Calu3 (cell line): ENCODE measurements around the gene REXO1. TPM values are rescaled to one million over a fixed set of nuclear protein-coding genes. Genes with fewer than 3 reads are reported as not detected.

Experiments
- BruUV-seq: library from RNA; stranded (reverse); fragments of 400-500 nt; replicated peaks from 2 replicates; lab custom pipeline; 2021; lab: Mats Ljungman, UMichigan
- CTCF ChIA-PET: fragments of 300-600 bp; sonication (Branson Sonifier 250); formaldehyde crosslinking; loops from one replicate; lab custom pipeline; 2022; ENCODE audit warnings: antibody characterized with exemption; lab: Charles Lee
- DNase-seq: peaks from one replicate; pipeline ENCODE4 v3.0.0; 2022
- H3K27ac Mint-ChIP-seq: one replicate; pipeline ENCODE4 v1.8.0; 2022; ENCODE audit warnings: mixed read lengths; ENCODE audit not compliant: unreplicated experiment
- H3K27me3 Mint-ChIP-seq: one replicate; pipeline ENCODE4 v1.8.0; 2022; ENCODE audit warnings: mixed read lengths; ENCODE audit not compliant: unreplicated experiment
- H3K36me3 Mint-ChIP-seq: one replicate; pipeline ENCODE4 v1.8.0; 2022; ENCODE audit warnings: mild to moderate bottlenecking, moderate library complexity, mixed read lengths; ENCODE audit not compliant: insufficient read depth, unreplicated experiment
- H3K4me1 Mint-ChIP-seq: one replicate; pipeline ENCODE4 v1.8.0; 2022; ENCODE audit warnings: mild to moderate bottlenecking, low read depth, mixed read lengths; ENCODE audit not compliant: unreplicated experiment
- H3K4me3 Mint-ChIP-seq: one replicate; pipeline ENCODE4 v1.8.0; 2022; ENCODE audit warnings: mild to moderate bottlenecking, low read depth, moderate library complexity, mixed read lengths; ENCODE audit not compliant: unreplicated experiment
- H3K9me3 Mint-ChIP-seq: one replicate; pipeline ENCODE4 v1.8.0; 2022; ENCODE audit warnings: low read depth, mixed read lengths; ENCODE audit not compliant: unreplicated experiment
- intact Hi-C: fragments of 100-400 bp; cut with micrococcal nuclease; formaldehyde crosslinking; loops from one replicate; pipeline ENCODE4 v1.10.0; 2022; ENCODE audit not compliant: unreplicated experiment
- total RNA-seq: library from RNA; stranded (reverse); gene quantifications from 2 replicates; pipeline ENCODE4 v1.2.3, GENCODE V29; 2022
- TF ChIP-seq, protein P1 (sequence below): fragments of 200-600 bp; IDR thresholded peaks from one replicate; pipeline ENCODE4 v1.8.0; 2022; ENCODE audit warnings: antibody characterized with exemption; ENCODE audit not compliant: unreplicated experiment

The REXO1 gene
- total RNA-seq, 1 experiment from 2014 or later = 34.1 TPM

DNA sequence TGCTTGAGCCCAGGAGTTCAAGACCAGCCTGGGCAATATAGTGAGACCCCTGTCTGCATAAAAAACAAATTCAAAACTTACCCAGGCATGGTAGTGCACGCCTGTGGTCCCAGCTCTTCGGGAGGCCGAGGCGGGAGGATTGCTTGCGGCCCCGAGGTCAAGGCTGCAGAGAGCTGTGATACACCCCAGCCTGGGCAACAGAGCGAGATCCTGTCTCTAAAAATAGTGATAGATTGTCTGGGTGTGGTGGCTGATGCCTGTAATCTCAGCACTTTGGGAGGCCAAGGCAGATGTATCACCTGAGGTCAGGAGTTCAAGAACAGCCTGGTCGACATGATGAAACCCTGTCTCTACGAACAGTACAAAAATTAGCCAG is 19.1 kb upstream of the REXO1 start:
- Mint-ChIP-seq H3K36me3 (peaks cover 29% of the 10 kb centered on the region), H3K27me3 (no peaks in the 10 kb centered on the region), H3K9me3 (no peaks in the 10 kb centered on the region), H3K4me1 (no peaks in the 10 kb centered on the region), H3K4me3 (no peak overlapping the region), H3K27ac (no peak overlapping the region)
- BruUV-seq = no TSS peak
- DNase-seq = no peak
- intact Hi-C loops = no loop called here
- TF ChIP-seq, protein P1, sequence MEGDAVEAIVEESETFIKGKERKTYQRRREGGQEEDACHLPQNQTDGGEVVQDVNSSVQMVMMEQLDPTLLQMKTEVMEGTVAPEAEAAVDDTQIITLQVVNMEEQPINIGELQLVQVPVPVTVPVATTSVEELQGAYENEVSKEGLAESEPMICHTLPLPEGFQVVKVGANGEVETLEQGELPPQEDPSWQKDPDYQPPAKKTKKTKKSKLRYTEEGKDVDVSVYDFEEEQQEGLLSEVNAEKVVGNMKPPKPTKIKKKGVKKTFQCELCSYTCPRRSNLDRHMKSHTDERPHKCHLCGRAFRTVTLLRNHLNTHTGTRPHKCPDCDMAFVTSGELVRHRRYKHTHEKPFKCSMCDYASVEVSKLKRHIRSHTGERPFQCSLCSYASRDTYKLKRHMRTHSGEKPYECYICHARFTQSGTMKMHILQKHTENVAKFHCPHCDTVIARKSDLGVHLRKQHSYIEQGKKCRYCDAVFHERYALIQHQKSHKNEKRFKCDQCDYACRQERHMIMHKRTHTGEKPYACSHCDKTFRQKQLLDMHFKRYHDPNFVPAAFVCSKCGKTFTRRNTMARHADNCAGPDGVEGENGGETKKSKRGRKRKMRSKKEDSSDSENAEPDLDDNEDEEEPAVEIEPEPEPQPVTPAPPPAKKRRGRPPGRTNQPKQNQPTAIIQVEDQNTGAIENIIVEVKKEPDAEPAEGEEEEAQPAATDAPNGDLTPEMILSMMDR = no peak
- CTCF ChIA-PET = interaction anchor here (0.8 kb wide), 1 partner anchor 29 kb away, joined by 4 read pairs; no protein-coding TSS in a partner anchor

DNA sequence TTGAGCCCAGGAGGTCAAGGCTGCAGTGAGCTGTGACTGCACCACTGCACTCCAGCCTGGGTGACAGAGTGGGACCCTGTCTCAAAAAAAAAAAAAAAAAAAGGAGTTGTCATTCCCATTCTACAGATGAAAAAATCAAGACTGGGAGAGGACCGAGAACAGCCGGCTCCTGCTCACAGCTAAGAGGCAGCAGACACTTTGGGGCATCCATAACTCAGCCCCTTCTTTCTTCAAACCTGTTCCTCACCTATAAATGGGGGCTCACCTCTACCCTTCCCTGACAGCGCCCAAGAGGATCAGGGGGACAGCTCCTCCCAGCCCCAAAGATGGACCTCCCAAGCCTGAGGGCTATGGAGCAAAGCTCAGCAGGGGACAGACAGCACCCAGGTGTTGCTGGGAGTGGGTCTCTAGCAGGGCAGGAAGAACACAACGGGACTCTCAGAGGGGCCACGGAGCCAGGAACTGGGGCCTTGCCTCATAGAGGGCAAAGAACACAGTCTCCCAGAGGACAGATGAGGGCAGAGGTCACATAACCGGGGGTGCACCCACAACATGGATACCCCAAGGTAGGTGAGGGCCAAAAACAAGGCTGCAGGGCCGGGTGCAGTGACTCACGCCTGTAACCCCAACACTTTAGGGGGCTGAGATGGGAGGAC is 18.5 kb upstream of the REXO1 start:
- H3K36me3 Mint-ChIP-seq = peaks cover 34% of the 10 kb centered on the region
- no peaks in the 10 kb centered on the region for H3K4me1 Mint-ChIP-seq
- H3K27ac Mint-ChIP-seq = no peak overlapping the region
- H3K9me3 Mint-ChIP-seq = no peaks in the 10 kb centered on the region
- intact Hi-C loops = no loop called here
- no peak overlapping the region for H3K4me3 Mint-ChIP-seq
- no peaks in the 10 kb centered on the region for H3K27me3 Mint-ChIP-seq
- TF ChIP-seq, protein P1 = no peak
- no TSS peak for BruUV-seq
- CTCF ChIA-PET = interaction anchor here (0.7 to 0.8 kb wide), 2 partner anchors 29 to 506 kb away, joined by 4 to 8 read pairs; no protein-coding TSS in a partner anchor
- DNase-seq = no peak

DNA sequence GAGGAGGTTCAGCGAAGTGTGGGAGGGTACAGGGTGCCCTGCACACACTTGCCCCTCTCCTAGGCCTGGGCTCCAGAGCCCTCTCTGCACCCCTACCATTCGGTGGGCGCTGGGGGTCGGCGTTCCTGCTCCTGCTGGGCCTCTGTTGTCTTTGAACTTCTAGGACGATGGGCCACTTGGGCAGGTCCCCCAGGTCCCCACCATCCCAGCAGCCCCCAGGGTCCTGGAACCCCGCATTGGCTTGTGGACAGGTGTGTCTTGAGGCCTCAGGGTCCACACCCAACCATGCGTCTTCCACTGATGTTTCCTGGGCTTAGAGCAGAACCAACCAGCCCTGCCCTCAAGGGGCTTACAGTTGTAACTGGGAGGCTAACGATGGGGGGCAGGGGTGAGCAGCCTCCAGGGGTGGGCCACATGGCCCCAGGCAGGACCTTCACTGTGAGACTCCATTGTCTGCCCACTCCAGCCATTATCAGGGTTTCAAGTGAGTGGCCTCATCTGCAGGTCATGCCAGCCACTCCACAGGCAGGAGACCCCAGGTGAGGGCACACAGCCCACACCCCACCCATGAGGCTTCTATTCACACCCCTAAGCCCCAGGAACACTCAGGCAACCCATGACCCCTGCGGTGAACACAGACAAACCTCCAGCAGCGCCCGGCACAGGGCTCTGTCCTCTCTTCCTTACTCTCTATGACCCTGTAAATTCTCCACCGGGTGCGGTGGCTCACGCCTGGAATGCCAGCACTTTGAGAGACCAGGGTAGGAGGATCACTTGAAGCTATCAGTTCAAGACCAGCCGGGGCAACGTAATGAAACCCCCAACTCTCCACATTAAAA is 17.1 kb upstream of the REXO1 start:
- H3K36me3 Mint-ChIP-seq = peaks cover 46% of the 10 kb centered on the region
- H3K9me3 Mint-ChIP-seq = no peaks in the 10 kb centered on the region
- DNase-seq = no peak
- BruUV-seq = no TSS peak
- CTCF ChIA-PET = interaction anchor here (0.6 to 1.2 kb wide), 2 partner anchors 9 to 39 kb away, joined by 10 to 11 read pairs; no protein-coding TSS in a partner anchor
- H3K4me3 Mint-ChIP-seq = peak overlapping the region; percentile 70
- no peak overlapping the region for H3K27ac Mint-ChIP-seq
- intact Hi-C loops = no loop called here
- H3K4me1 Mint-ChIP-seq = no peaks in the 10 kb centered on the region
- TF ChIP-seq, protein P1 = no peak
- no peaks in the 10 kb centered on the region for H3K27me3 Mint-ChIP-seq

DNA sequence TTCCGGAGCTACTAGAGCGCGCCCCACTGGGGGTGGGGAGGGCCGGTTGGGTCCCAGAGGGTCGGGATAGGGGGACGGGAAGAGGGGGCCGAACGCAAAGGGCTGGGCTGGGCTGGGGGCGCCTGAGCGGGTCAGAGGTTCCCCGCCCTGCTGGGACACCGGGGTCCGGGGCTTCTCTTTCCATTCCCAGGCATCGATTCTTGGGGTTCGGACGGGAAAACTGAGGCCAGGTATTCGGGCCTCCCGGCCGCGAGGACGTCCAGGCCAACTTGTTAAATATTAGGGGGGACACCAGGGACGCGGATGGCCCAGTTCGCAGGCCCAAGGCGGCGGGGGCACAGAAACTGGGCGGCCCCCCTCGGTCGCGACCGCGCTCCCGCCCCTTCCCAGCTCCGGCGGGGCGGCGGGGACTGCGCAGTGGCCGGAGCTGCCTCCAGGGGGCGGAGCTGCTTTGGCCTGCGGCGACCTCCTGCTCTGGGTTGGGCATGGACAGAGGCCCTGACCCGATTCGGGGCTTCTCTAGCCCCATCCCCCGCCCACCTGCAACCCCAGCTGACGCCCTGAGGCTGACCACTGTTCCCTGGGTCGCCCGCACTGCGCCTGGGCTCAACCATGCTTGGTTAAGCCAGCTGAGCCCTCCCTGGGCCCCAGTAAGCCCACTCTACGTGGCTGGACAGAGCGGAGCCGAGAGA is 16.3 kb upstream of the REXO1 start:
- no peaks in the 10 kb centered on the region for H3K4me1 Mint-ChIP-seq
- peak overlapping the region; percentile 70 for H3K4me3 Mint-ChIP-seq
- TF ChIP-seq, protein P1 = peak; percentile 63
- TSS peak; percentile 73 for BruUV-seq
- peaks cover 46% of the 10 kb centered on the region for H3K36me3 Mint-ChIP-seq
- intact Hi-C loops = no loop called here
- CTCF ChIA-PET = interaction anchor here (0.5 to 1.2 kb wide), 4 partner anchors 10 to 162 kb away, joined by 3 to 10 read pairs (median 4); no protein-coding TSS in a partner anchor
- no peaks in the 10 kb centered on the region for H3K9me3 Mint-ChIP-seq
- no peak overlapping the region for H3K27ac Mint-ChIP-seq
- peak; percentile 78 for DNase-seq
- no peaks in the 10 kb centered on the region for H3K27me3 Mint-ChIP-seq
